Liver (tissue), 9 donors: ENCODE data around the gene LAG3. TPM values are rescaled to one million over a fixed set of nuclear protein-coding genes. Genes with fewer than 3 reads are reported as not detected.

Source experiments
- DNase-seq: peaks from one replicate; pipeline ENCODE4 v3.0.0-alpha.2; 2017; ENCODE audit warnings: low spot score
- H3K27ac ChIP-seq, 2 donors: one replicate each; pipeline ENCODE4 v1.7.0; 2013; ENCODE audit warnings: inconsistent platforms in 2 of 2, low read length in 2 of 2, control low read depth in 1 of 2, low read depth in 1 of 2, mild to moderate bottlenecking in 1 of 2
- H3K27me3 ChIP-seq, 4 donors: one replicate each; pipeline versions ENCODE4 v1.6.1 to v1.7.0; 2013; ENCODE audit warnings: low read length in 3 of 4, inconsistent platforms in 1 of 4, mild to moderate bottlenecking in 1 of 4, moderate library complexity in 1 of 4; ENCODE audit not compliant: control insufficient read depth in 4 of 4, insufficient read depth in 4 of 4
- H3K36me3 ChIP-seq, 4 donors: one replicate each; pipeline versions ENCODE4 v1.6.1 to v1.7.0; 2013; ENCODE audit warnings: low read length in 3 of 4, mild to moderate bottlenecking in 3 of 4, low read depth in 1 of 4, moderate library complexity in 1 of 4; ENCODE audit not compliant: control insufficient read depth in 4 of 4, insufficient read depth in 3 of 4
- H3K4me1 ChIP-seq, 4 donors: one replicate each; pipeline versions ENCODE4 v1.6.1 to v1.7.0; 2013; ENCODE audit warnings: low read length in 3 of 4, mild to moderate bottlenecking in 3 of 4, moderate library complexity in 1 of 4; ENCODE audit not compliant: control insufficient read depth in 4 of 4, insufficient read depth in 4 of 4
- H3K4me3 ChIP-seq, 3 donors: one replicate each; pipeline versions ENCODE4 v1.6.1 to v1.7.0; 2013; ENCODE audit warnings: low read length in 3 of 3, control low read depth in 1 of 3, low read depth in 1 of 3, mild to moderate bottlenecking in 1 of 3
- H3K9ac ChIP-seq, 2 donors: one replicate each; pipeline ENCODE4 v1.7.0; 2013; ENCODE audit warnings: low read length in 2 of 2, mild to moderate bottlenecking in 2 of 2, moderate library complexity in 2 of 2, control low read depth in 1 of 2, low read depth in 1 of 2
- H3K9me3 ChIP-seq, 4 donors: one replicate each; pipeline versions ENCODE4 v1.6.1 to v1.7.0; 2013; ENCODE audit warnings: low read length in 3 of 4; ENCODE audit not compliant: control insufficient read depth in 4 of 4
- ATF3 ChIP-seq: IDR thresholded peaks from 2 replicates; pipeline ENCODE4 v1.6.1; 2016; ENCODE audit warnings: antibody characterized with exemption
- FOXA1 ChIP-seq: IDR thresholded peaks from 2 replicates; pipeline ENCODE4 v1.6.1; 2016; ENCODE audit warnings: antibody characterized with exemption
- FOXA2 ChIP-seq: IDR thresholded peaks from 2 replicates; pipeline ENCODE4 v1.6.1; 2016; ENCODE audit warnings: antibody characterized with exemption
- GABPA ChIP-seq, 2 donors: IDR thresholded peaks in 1 of 2; conservative IDR thresholded peaks in 1 of 2; 2 replicates each; pipeline ENCODE4 v1.6.1; 2016; ENCODE audit warnings: antibody characterized with exemption in 2 of 2, mild to moderate bottlenecking in 1 of 2, moderate library complexity in 1 of 2
- HNF4A ChIP-seq, 2 donors: conservative IDR thresholded peaks; 2 replicates each; pipeline ENCODE4 v1.6.1; 2016; ENCODE audit warnings: antibody characterized with exemption in 2 of 2, mild to moderate bottlenecking in 2 of 2
- JUND ChIP-seq, 2 donors: IDR thresholded peaks; 2 replicates each; pipeline ENCODE4 v1.6.1; 2016; ENCODE audit warnings: antibody characterized with exemption in 2 of 2
- MAX ChIP-seq: IDR thresholded peaks from 2 replicates; pipeline ENCODE4 v1.6.1; 2016; ENCODE audit warnings: antibody characterized with exemption
- NR2F2 ChIP-seq: IDR thresholded peaks from 2 replicates; pipeline ENCODE4 v1.6.1; 2016; ENCODE audit warnings: antibody characterized with exemption
- RAD21 ChIP-seq, 2 donors: IDR thresholded peaks; 2 replicates each; pipeline ENCODE4 v1.6.1; 2016; ENCODE audit warnings: antibody characterized with exemption in 2 of 2, mild to moderate bottlenecking in 2 of 2
- REST ChIP-seq: IDR thresholded peaks from 2 replicates; pipeline ENCODE4 v1.6.1; 2016; ENCODE audit warnings: antibody characterized with exemption, mild to moderate bottlenecking
- RXRA ChIP-seq, 2 donors: IDR thresholded peaks; 2 replicates each; pipeline ENCODE4 v1.6.1; 2017 to 2018; ENCODE audit warnings: antibody characterized with exemption in 2 of 2, mild to moderate bottlenecking in 1 of 2
- SP1 ChIP-seq: IDR thresholded peaks from 2 replicates; pipeline ENCODE4 v1.6.1; 2018; ENCODE audit warnings: antibody characterized with exemption, mild to moderate bottlenecking
- TAF1 ChIP-seq: conservative IDR thresholded peaks from 2 replicates; pipeline ENCODE4 v1.6.1; 2016; ENCODE audit warnings: antibody characterized with exemption, mild to moderate bottlenecking
- YY1 ChIP-seq: IDR thresholded peaks from 2 replicates; pipeline ENCODE4 v1.6.1; 2016; ENCODE audit warnings: antibody characterized with exemption, mild to moderate bottlenecking
- WGBS: extraction: QIAGEN DNeasy Blood & Tissue Kit; methylation state at CpG from one replicate; pipeline ENCODE4 v1.1.7; 2013; 5-methylcytosine and 5-hydroxymethylcytosine counted together
- polyA plus RNA-seq, 2 donors: library from polyadenylated mRNA; stranded (reverse) in 1 of 2; unstranded in 1 of 2; fragments of 200-250 nt in 1 of 2; fragments of >200 nt in 1 of 2; fragmentation: Nextera tagmentation in 1 of 2; extraction: Ambion mirVana in 1 of 2; gene quantifications; one replicate each; pipeline versions ENCODE4 v1.2.1 to v1.2.3, GENCODE V29; 2013 to 2015
- total RNA-seq, 2 donors: library from RNA; depleted of rRNA; stranded (reverse); fragments of >200 nt; gene quantifications; one replicate each; pipeline ENCODE4 v1.2.3, GENCODE V29; 2014
- TF ChIP-seq, protein P1 (sequence below): fragments of 150-350 bp; IDR thresholded peaks from 2 replicates; pipeline ENCODE4 v1.5.1; 2017; ENCODE audit warnings: improper control_type of control experiment, low read depth, low read length; ENCODE audit not compliant: missing input control
- donor health status: healthy.
- donor health status: healthy.
- donor health status: healthy.
- donor health status: healthy.
- donor health status: healthy.

LAG3 gene
- total and polyA plus RNA-seq, 4 donors: 0.14 to 1.2 (median 0.47) TPM

DNA sequence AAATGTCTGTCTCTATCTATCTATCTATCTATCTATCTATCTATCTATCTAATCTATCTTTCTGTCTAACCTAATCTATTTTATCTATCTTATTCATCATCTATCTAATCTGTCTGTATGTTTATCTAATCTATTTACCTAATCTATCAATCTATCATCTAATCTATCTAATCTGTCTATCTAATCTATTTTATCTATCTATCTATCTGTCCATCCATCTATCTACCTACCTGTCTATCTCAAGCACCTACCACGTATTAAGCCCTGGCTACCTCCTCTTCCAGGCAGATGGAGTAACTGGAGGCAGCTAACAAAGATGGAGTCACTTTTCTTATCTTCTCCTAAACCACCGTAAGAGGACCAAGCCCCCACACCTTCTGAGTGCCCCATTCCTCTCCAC is 22.8 kb downstream of the LAG3 start:
- DNase-seq: no peak
- H3K36me3 ChIP-seq: no peaks in the 10 kb centered on the region

DNA sequence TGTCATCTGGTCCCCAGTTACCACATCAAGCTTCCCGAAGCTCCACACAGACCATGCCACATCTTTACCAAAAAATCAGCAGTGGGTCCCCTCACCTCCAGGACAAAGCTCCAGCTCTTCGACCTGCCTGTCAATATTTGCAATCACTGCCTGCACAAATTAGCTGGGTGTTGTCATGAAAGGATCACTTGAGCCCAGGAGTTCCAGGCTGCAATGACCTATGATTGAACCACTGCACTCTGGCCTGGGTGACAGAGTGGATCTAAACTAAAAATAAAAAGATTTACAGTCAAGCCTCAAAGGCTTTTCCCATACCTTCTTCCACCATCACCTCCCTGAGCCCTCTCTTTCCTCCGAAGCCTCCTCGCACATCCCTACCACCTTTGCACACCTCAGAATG is 24.3 kb downstream of the LAG3 start:
- H3K36me3 ChIP-seq: no peaks in the 10 kb centered on the region
- H3K4me3 ChIP-seq: no peak overlapping the region
- peaks cover 0 to 15% (median 4%) of the 10 kb centered on the region in 4 donors for H3K4me1 ChIP-seq
- H3K9ac ChIP-seq: no peak overlapping the region
- H3K27me3 ChIP-seq: no peaks in the 10 kb centered on the region
- TF ChIP-seq NR2F2 (no peak), RXRA (IDR thresholded peaks at IDR 0.05) (peak; percentile 27 to 73), FOXA1 (no peak), REST (no peak), HNF4A (conservative IDR thresholded peaks at IDR 0.05) (peak; percentile 18 to 72), TAF1 (no peak), RAD21 (IDR thresholded peaks at IDR 0.05) (no peak), MAX (no peak), FOXA2 (no peak), JUND (IDR thresholded peaks at IDR 0.05) (no peak), ATF3 (no peak)
- H3K9me3 ChIP-seq: no peaks in the 10 kb centered on the region
- H3K27ac ChIP-seq: no peak overlapping the region
- WGBS: 73% methylated on average over 4 of the region's 4 CpGs
- DNase-seq: no peak

More for the DNA sequence above, 22.8 kb downstream of the LAG3 start:
- WGBS: 88% methylated on average over 2 of the region's 2 CpGs
- no peak overlapping the region for H3K4me3 ChIP-seq
- H3K27ac ChIP-seq: no peak overlapping the region
- TF ChIP-seq, protein P1, sequence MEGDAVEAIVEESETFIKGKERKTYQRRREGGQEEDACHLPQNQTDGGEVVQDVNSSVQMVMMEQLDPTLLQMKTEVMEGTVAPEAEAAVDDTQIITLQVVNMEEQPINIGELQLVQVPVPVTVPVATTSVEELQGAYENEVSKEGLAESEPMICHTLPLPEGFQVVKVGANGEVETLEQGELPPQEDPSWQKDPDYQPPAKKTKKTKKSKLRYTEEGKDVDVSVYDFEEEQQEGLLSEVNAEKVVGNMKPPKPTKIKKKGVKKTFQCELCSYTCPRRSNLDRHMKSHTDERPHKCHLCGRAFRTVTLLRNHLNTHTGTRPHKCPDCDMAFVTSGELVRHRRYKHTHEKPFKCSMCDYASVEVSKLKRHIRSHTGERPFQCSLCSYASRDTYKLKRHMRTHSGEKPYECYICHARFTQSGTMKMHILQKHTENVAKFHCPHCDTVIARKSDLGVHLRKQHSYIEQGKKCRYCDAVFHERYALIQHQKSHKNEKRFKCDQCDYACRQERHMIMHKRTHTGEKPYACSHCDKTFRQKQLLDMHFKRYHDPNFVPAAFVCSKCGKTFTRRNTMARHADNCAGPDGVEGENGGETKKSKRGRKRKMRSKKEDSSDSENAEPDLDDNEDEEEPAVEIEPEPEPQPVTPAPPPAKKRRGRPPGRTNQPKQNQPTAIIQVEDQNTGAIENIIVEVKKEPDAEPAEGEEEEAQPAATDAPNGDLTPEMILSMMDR: no peak
- TF ChIP-seq GABPA (IDR thresholded peaks at IDR 0.05 in 1 of 2, conservative IDR thresholded peaks at IDR 0.05 in 1 of 2): no peak
- TF ChIP-seq ATF3: no peak
- no peak for TF ChIP-seq RAD21 (IDR thresholded peaks at IDR 0.05)
- TF ChIP-seq SP1: no peak
- no peak for TF ChIP-seq YY1
- no peak for TF ChIP-seq REST
- no peak for TF ChIP-seq FOXA2
- no peak for TF ChIP-seq FOXA1
- no peak for TF ChIP-seq JUND (IDR thresholded peaks at IDR 0.05)
- no peak for TF ChIP-seq TAF1
- H3K27me3 ChIP-seq: no peaks in the 10 kb centered on the region
- H3K9me3 ChIP-seq: no peaks in the 10 kb centered on the region
- H3K4me1 ChIP-seq: peaks cover 0 to 15% (median 4%) of the 10 kb centered on the region in 4 donors
- H3K9ac ChIP-seq: no peak overlapping the region
